Bronchial epithelial cell (primary cell): Measurements from ENCODE around the gene HENMT1. TPM values are rescaled to one million over a fixed set of nuclear protein-coding genes. Genes with fewer than 3 reads are reported as not detected.
"Not testable (repeated sequence)": the region's sequence is repeated elsewhere in the genome, so short reads cannot be mapped to it uniquely, and the experiment has no call there.

Source experiments
- DNase-seq: peaks from one replicate; pipeline ENCODE4 v3.0.0-alpha.2; 2010; ENCODE audit warnings: low read depth
- FAIRE-seq: peaks from 2 replicates; lab custom pipeline; 2011; peaks lifted over from hg19 to GRCh38; lab: Jason Lieb, UNC
- H3K27me3 ChIP-seq: 2 replicates; pipeline ENCODE4 v1.5.1; 2011; ENCODE audit warnings: low read length; ENCODE audit not compliant: control insufficient read depth, insufficient read depth
- H3K36me3 ChIP-seq: 2 replicates; pipeline ENCODE4 v1.5.1; 2011; ENCODE audit warnings: low read length; ENCODE audit not compliant: control insufficient read depth, insufficient read depth
- H3K4me3 ChIP-seq: 2 replicates; pipeline ENCODE4 v1.5.1; 2011; ENCODE audit warnings: mild to moderate bottlenecking, low read depth, low read length, control low read depth
- CTCF ChIP-seq: IDR thresholded peaks from 2 replicates; pipeline ENCODE4 v1.5.1; 2011; ENCODE audit warnings: mild to moderate bottlenecking, moderate library complexity, low read length, control low read depth, inconsistent platforms; ENCODE audit not compliant: insufficient read depth, severe bottlenecking
- total RNA-seq: library from RNA; depleted of rRNA; stranded (reverse); fragments of >200 nt; gene quantifications from 2 replicates; pipeline ENCODE4 v1.2.1, GENCODE V29; 2014

Gene HENMT1
- total RNA-seq, 1 donor from 2014 or later = 1.1 TPM

- no peak for TF ChIP-seq CTCF
- DNase-seq = no peak
- Histone ChIP-seq H3K4me3 (no peak overlapping the region), H3K27me3 (no peaks in the 10 kb centered on the region), H3K36me3 (no peaks in the 10 kb centered on the region)
- no peak for FAIRE-seq
Observed at GRCh38 chr1:108671143-108671542, 10.2 kb upstream of the HENMT1 start.

- no peak for FAIRE-seq
- DNase-seq = no peak
- H3K27me3 ChIP-seq = no peaks in the 10 kb centered on the region
- no peaks in the 10 kb centered on the region for H3K36me3 ChIP-seq
- no peak for TF ChIP-seq CTCF
- no peak overlapping the region for H3K4me3 ChIP-seq
Observed at GRCh38 chr1:108670131-108670773, 9.4 kb upstream of the HENMT1 start.

GRCh38 chr1:108669679-108670078, 8.8 kb upstream of the HENMT1 start:
- DNase-seq (no peak), FAIRE-seq (no peak)
- no peak for TF ChIP-seq CTCF

GRCh38 chr1:108668777-108669176, 7.9 kb upstream of the HENMT1 start:
- DNase-seq (no peak), FAIRE-seq (no peak)
- Histone ChIP-seq H3K4me3 (no peak overlapping the region), H3K36me3 (no peaks in the 10 kb centered on the region), H3K27me3 (no peaks in the 10 kb centered on the region)
- no peak for TF ChIP-seq CTCF

More at GRCh38 chr1:108669679-108670078, 8.8 kb upstream of the HENMT1 start:
- no peak overlapping the region for H3K4me3 ChIP-seq
- H3K27me3 ChIP-seq = no peaks in the 10 kb centered on the region
- H3K36me3 ChIP-seq = no peaks in the 10 kb centered on the region

GRCh38 chr1:108667422-108667821, 6.5 kb upstream of the HENMT1 start:
- H3K4me3 ChIP-seq, H3K36me3 ChIP-seq, FAIRE-seq, DNase-seq, H3K27me3 ChIP-seq: not testable (repeated sequence)

- Histone ChIP-seq H3K36me3 (no peaks in the 10 kb centered on the region), H3K27me3 (no peaks in the 10 kb centered on the region), H3K4me3 (no peak overlapping the region)
- FAIRE-seq (no peak), DNase-seq (no peak)
- TF ChIP-seq CTCF = no peak
Observed at GRCh38 chr1:108665771-108666170, 4.9 kb upstream of the HENMT1 start.
